HG03280 (cell line): ENCODE data around the gene C4orf50.

Experiments used
- ATAC-seq: cut with Tn5 transposase; IDR thresholded peaks from one replicate; pipeline ENCODE4 v1.9.1; 2021; ENCODE audit warnings: mild to moderate bottlenecking, moderate library complexity; ENCODE audit not compliant: unreplicated experiment

The C4orf50 gene

GRCh38 chr4:6018331-6018730 is at the start of gene C4orf50:
TSS of gene C4orf50 (minus strand) at chr4:6018431.
- ATAC-seq = no peak

GRCh38 chr4:6065934-6066590 is 47.8 kb upstream of the C4orf50 start:
- no peak for ATAC-seq

- no peak for ATAC-seq
Measured at GRCh38 chr4:6065166-6065565, 46.9 kb upstream of the C4orf50 start.

- no peak for ATAC-seq
Measured at GRCh38 chr4:6064383-6064782, 46.2 kb upstream of the C4orf50 start.

GRCh38 chr4:6063684-6064083 is 45.5 kb upstream of the C4orf50 start:
- no peak for ATAC-seq

- ATAC-seq = no peak
Measured at GRCh38 chr4:6062133-6062532, 43.9 kb upstream of the C4orf50 start.

GRCh38 chr4:6059375-6059805 is 41.2 kb upstream of the C4orf50 start:
- no peak for ATAC-seq

GRCh38 chr4:6058531-6059374 is 40.5 kb upstream of the C4orf50 start:
- ATAC-seq = no peak

- ATAC-seq = no peak
Measured at GRCh38 chr4:6056976-6057766, 38.9 kb upstream of the C4orf50 start.

GRCh38 chr4:6055436-6055835 is 37.2 kb upstream of the C4orf50 start:
- no peak for ATAC-seq

GRCh38 chr4:6055030-6055429 is 36.8 kb upstream of the C4orf50 start:
- ATAC-seq = no peak

- no peak for ATAC-seq
Measured at GRCh38 chr4:6054162-6054922, 36.1 kb upstream of the C4orf50 start.

- ATAC-seq = no peak
Measured at GRCh38 chr4:6052679-6053078, 34.4 kb upstream of the C4orf50 start.

- ATAC-seq = no peak
Measured at GRCh38 chr4:6050551-6050950, 32.3 kb upstream of the C4orf50 start.

- ATAC-seq = no peak
Measured at GRCh38 chr4:6049985-6050384, 31.8 kb upstream of the C4orf50 start.

- no peak for ATAC-seq
Measured at GRCh38 chr4:6049278-6049677, 31.0 kb upstream of the C4orf50 start.

- no peak for ATAC-seq
Measured at GRCh38 chr4:6048537-6048936, 30.3 kb upstream of the C4orf50 start.

- no peak for ATAC-seq
Measured at GRCh38 chr4:6047130-6047673, 29.0 kb upstream of the C4orf50 start.

GRCh38 chr4:6046526-6047129 is 28.4 kb upstream of the C4orf50 start:
- no peak for ATAC-seq

- ATAC-seq = no peak
Measured at GRCh38 chr4:6044805-6045204, 26.6 kb upstream of the C4orf50 start.
